GM12801 (cell line): ENCODE measurements around the gene ZNF268.

ENCODE experiments used
- TF ChIP-seq, protein P1 (sequence below): IDR thresholded peaks from one replicate; pipeline ENCODE4 v1.5.1; 2011; ENCODE audit warnings: control low read depth; ENCODE audit not compliant: insufficient read length; ENCODE audit errors: extremely low read depth

Gene ZNF268

DNA sequence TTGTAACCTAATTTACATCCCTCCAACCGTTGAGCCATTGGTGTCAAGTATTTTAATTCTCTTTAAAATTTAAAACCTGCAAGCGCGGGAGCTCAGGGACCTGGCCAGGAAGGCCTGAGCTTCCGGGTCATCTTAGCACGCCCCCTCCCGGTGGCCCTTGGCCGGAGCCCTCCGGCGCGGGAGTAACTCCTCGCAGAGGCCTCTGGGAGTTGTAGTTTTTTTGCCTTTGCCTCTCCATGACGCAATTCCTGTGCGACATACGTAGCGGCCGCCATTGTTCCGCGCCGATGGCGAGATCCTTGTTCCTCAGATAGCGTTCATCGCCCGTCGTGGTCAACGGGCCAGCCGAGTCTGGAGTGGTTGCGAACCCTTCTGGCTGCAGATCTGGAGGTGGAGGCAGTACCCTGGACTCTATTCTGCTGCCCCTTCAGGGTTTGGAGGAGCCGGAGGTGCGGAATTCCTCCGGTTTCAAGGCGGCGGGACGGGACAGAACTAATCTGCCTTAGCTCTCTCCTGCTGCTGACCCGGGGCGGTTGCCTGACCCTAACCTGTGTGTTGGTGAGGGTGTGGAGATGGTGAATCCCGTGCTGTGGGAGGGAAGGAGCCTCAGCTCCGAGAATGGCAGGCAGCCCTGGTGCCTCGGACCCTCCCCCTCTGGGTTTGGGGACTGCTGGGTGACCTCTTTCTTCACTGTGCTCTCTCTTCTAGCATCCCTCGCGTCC lies at the start of gene ZNF268:
ZNF268 (plus strand) TSS at position 258 of the 722 bp plus-strand sequence. CDS start 503 bp downstream, outside the sequence.
- TF ChIP-seq, protein P1, sequence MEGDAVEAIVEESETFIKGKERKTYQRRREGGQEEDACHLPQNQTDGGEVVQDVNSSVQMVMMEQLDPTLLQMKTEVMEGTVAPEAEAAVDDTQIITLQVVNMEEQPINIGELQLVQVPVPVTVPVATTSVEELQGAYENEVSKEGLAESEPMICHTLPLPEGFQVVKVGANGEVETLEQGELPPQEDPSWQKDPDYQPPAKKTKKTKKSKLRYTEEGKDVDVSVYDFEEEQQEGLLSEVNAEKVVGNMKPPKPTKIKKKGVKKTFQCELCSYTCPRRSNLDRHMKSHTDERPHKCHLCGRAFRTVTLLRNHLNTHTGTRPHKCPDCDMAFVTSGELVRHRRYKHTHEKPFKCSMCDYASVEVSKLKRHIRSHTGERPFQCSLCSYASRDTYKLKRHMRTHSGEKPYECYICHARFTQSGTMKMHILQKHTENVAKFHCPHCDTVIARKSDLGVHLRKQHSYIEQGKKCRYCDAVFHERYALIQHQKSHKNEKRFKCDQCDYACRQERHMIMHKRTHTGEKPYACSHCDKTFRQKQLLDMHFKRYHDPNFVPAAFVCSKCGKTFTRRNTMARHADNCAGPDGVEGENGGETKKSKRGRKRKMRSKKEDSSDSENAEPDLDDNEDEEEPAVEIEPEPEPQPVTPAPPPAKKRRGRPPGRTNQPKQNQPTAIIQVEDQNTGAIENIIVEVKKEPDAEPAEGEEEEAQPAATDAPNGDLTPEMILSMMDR: no peak

GRCh38 chr12:133135747-133136146 lies 45.5 kb upstream of the ZNF268 start:
- TF ChIP-seq, protein P1: no peak

DNA sequence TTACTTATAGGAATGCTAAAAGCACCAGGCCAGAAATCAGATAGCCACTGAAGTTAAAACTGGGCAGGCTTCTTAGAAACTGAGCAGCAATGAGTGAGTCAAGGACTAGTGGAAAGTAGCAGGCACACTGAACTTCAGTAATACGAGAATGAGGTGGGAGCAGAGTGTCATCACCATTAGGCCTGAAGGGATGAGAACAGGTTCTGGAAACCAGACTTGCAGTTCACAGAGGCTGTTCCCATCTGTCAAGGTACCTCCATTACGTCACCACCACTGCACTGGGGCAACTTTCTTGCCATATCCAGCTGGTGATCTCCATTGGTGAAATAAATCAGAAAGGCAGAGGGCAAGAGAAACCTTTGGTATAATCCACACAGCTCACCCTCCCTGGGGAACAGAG lies 35.3 kb upstream of the ZNF268 start:
- TF ChIP-seq, protein P1: no peak

- TF ChIP-seq, protein P1: no peak
Observed at GRCh38 chr12:133156125-133156690, 25.1 kb upstream of the ZNF268 start.

GRCh38 chr12:133165776-133166175 lies 15.5 kb upstream of the ZNF268 start:
- TF ChIP-seq, protein P1: no peak

- TF ChIP-seq, protein P1: no peak
Observed at GRCh38 chr12:133172491-133172890, 8.8 kb upstream of the ZNF268 start.

DNA sequence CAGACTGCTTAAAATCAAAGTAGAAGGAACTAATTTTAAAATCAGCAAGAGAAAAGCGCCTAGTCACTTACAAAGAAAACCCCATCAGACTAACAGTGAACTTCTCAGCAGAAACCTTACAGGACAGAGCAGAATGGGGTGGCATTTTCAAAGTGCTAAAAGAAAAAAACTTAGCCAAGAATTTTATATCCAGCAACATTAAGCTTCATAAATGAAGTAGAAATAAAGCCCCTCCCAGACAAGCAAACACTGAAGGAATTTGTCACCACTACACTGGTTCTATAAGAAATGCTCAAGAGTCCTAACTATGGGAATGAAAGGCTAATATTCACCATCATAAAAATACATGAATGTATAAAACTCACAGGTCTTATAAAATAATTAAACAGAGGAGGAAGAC lies 6.4 kb upstream of the ZNF268 start:
- TF ChIP-seq, protein P1: no peak
